NCI-H446 treated with DMSO at 0.1 percent for 48 hours (cell line): ENCODE results near the gene ANKRD12.
A peak's percentile ranks its signal among the peaks of the same experiment; 100 is the strongest.

ENCODE experiments used
- DNase-seq: peaks from one replicate; lab custom pipeline; 2025; lab: John Stamatoyannopoulos, UW

ANKRD12 gene

GRCh38 chr18:9290156-9290555 lies 153.6 kb downstream of the ANKRD12 start:
- no peak for DNase-seq

GRCh38 chr18:9292047-9292446 lies 155.5 kb downstream of the ANKRD12 start:
- DNase-seq, result no peak

GRCh38 chr18:9293948-9294347 lies 157.4 kb downstream of the ANKRD12 start:
- no peak for DNase-seq

- no peak for DNase-seq
These were observed 159.8 kb downstream of the ANKRD12 start for GRCh38 chr18:9296233-9297006.

- no peak for DNase-seq
These were observed 160.4 kb downstream of the ANKRD12 start for GRCh38 chr18:9297007-9297393.

GRCh38 chr18:9304388-9305070 lies 167.9 kb downstream of the ANKRD12 start:
- no peak for DNase-seq

- no peak for DNase-seq
These were observed 182.8 kb downstream of the ANKRD12 start for GRCh38 chr18:9319333-9319732.

- no peak for DNase-seq
These were observed 184.5 kb downstream of the ANKRD12 start for GRCh38 chr18:9321017-9321452.

GRCh38 chr18:9321736-9322135 lies 185.2 kb downstream of the ANKRD12 start:
- no peak for DNase-seq

GRCh38 chr18:9322744-9323143 lies 186.2 kb downstream of the ANKRD12 start:
- no peak for DNase-seq

- no peak for DNase-seq
These were observed 187.3 kb downstream of the ANKRD12 start for GRCh38 chr18:9323750-9324445.

- no peak for DNase-seq
These were observed 189.1 kb downstream of the ANKRD12 start for GRCh38 chr18:9325716-9326115.

GRCh38 chr18:9328776-9329175 lies 192.2 kb downstream of the ANKRD12 start:
- no peak for DNase-seq

- no peak for DNase-seq
These were observed 192.9 kb downstream of the ANKRD12 start for GRCh38 chr18:9329471-9329870.

GRCh38 chr18:9330419-9330818 lies 193.8 kb downstream of the ANKRD12 start:
- DNase-seq, result no peak

GRCh38 chr18:9333441-9334328 lies 197.1 kb downstream of the ANKRD12 start:
- DNase-seq, result no peak

- peak; percentile 71 for DNase-seq
These were observed 197.9 kb downstream of the ANKRD12 start, which contains the start of gene TWSG1 for GRCh38 chr18:9334329-9334972. TWSG1 (plus strand) TSS chr18:9334773; CDS start chr18:9337230, 2,457 bp downstream.

- DNase-seq, result no peak
These were observed 198.6 kb downstream of the ANKRD12 start for GRCh38 chr18:9334973-9335696.
